Measurements from ENCODE around the gene SRSF9. TPM values are rescaled to one million over a fixed set of nuclear protein-coding genes. Genes with fewer than 3 reads are reported as not detected.
A peak's percentile ranks its signal among the peaks of the same experiment; 100 is the strongest.
"Not testable (repeated sequence)": the region's sequence is repeated elsewhere in the genome, so short reads cannot be mapped to it uniquely, and the experiment has no call there.

Gene SRSF9
- total and polyA plus RNA-seq, 2 donors: 152 to 178 TPM

GRCh38 chr12:120446844-120447178, 22.7 kb downstream of the SRSF9 start:
- Histone ChIP-seq H3K27ac (ENCODE audit: low read depth in 1 of 2, low read length in 1 of 2) (peak overlapping the region; percentile 79 to 90), H3K4me3 (ENCODE audit: low read length in 2 of 2) (peak overlapping the region; percentile 94 to 96), H3K4me1 (ENCODE audit: control insufficient read depth in 2 of 2, insufficient read depth in 2 of 2, low read length in 2 of 2) (peaks cover 4 to 22% of the 10 kb centered on the region in 2 donors), H3K36me3 (ENCODE audit: control insufficient read depth in 2 of 2, insufficient read depth in 2 of 2, low read length in 1 of 2) (peaks cover 21 to 42% of the 10 kb centered on the region in 2 donors)
- H3K9me3 ChIP-seq (ENCODE audit: control insufficient read depth in 2 of 2, insufficient read depth in 1 of 2, low read length in 1 of 2); H3K27me3 ChIP-seq (ENCODE audit: control insufficient read depth in 2 of 2, insufficient read depth in 1 of 2, low read length in 1 of 2): not testable (repeated sequence)
- DNase-seq (ENCODE audit: low read depth in 6 of 9, low spot score in 9 of 9): peak in 1 of 9 donors; percentile 18
- WGBS: 9% methylated on average over 17 of the region's 17 CpGs

- H3K27ac ChIP-seq (ENCODE audit: low read depth in 1 of 2, low read length in 1 of 2): peak within 1 kb of the TSS; percentile 79 to 90
- WGBS: under 1% methylated on average over 73 of the region's 73 CpGs
- H3K9me3 ChIP-seq (ENCODE audit: control insufficient read depth in 2 of 2, insufficient read depth in 1 of 2, low read length in 1 of 2): peaks cover 0 to 2% of the 10 kb centered on the region in 2 donors
- H3K4me3 ChIP-seq (ENCODE audit: low read length in 2 of 2): peak within 1 kb of the TSS; percentile 94 to 96
- DNase-seq (ENCODE audit: low read depth in 6 of 9, low spot score in 9 of 9): peak in 7 of 9 donors; percentile 75 to 91 (median 86)
- H3K36me3 ChIP-seq (ENCODE audit: control insufficient read depth in 2 of 2, insufficient read depth in 2 of 2, low read length in 1 of 2): peaks cover 24 to 45% of the 10 kb centered on the region in 2 donors
- H3K4me1 ChIP-seq (ENCODE audit: control insufficient read depth in 2 of 2, insufficient read depth in 2 of 2, low read length in 2 of 2): peaks cover 4 to 22% of the 10 kb centered on the region in 2 donors
- H3K27me3 ChIP-seq (ENCODE audit: control insufficient read depth in 2 of 2, insufficient read depth in 1 of 2, low read length in 1 of 2): no peaks in the 10 kb centered on the region
Measured at GRCh38 chr12:120445911-120446843, 23.4 kb downstream of the SRSF9 start, which contains the start of the genes GATC and TRIAP1. Gene GATC, plus strand, starts transcription at chr12:120446444. Its CDS starts 37 bp downstream, at chr12:120446481. Gene TRIAP1, minus strand, starts transcription at chr12:120446384. Its CDS starts 12 bp downstream, at chr12:120446372.

GRCh38 chr12:120444676-120445075, 24.9 kb downstream of the SRSF9 start:
- Histone ChIP-seq H3K27ac (ENCODE audit: low read depth in 1 of 2, low read length in 1 of 2) (no peak overlapping the region), H3K9me3 (ENCODE audit: control insufficient read depth in 2 of 2, insufficient read depth in 1 of 2, low read length in 1 of 2) (peaks cover 0 to 2% of the 10 kb centered on the region in 2 donors), H3K36me3 (ENCODE audit: control insufficient read depth in 2 of 2, insufficient read depth in 2 of 2, low read length in 1 of 2) (peaks cover 23 to 48% of the 10 kb centered on the region in 2 donors), H3K27me3 (ENCODE audit: control insufficient read depth in 2 of 2, insufficient read depth in 1 of 2, low read length in 1 of 2) (no peaks in the 10 kb centered on the region), H3K4me3 (ENCODE audit: low read length in 2 of 2) (no peak overlapping the region), H3K4me1 (ENCODE audit: control insufficient read depth in 2 of 2, insufficient read depth in 2 of 2, low read length in 2 of 2) (peaks cover 8 to 25% of the 10 kb centered on the region in 2 donors)
- no peak for DNase-seq (ENCODE audit: low read depth in 6 of 9, low spot score in 9 of 9)
- WGBS: 94% methylated on average over 2 of the region's 2 CpGs

GRCh38 chr12:120439646-120440247, 29.8 kb downstream of the SRSF9 start:
- Histone ChIP-seq H3K9me3 (ENCODE audit: control insufficient read depth in 2 of 2, insufficient read depth in 1 of 2, low read length in 1 of 2) (no peaks in the 10 kb centered on the region), H3K27ac (ENCODE audit: low read depth in 1 of 2, low read length in 1 of 2) (no peak overlapping the region), H3K27me3 (ENCODE audit: control insufficient read depth in 2 of 2, insufficient read depth in 1 of 2, low read length in 1 of 2) (no peaks in the 10 kb centered on the region), H3K36me3 (ENCODE audit: control insufficient read depth in 2 of 2, insufficient read depth in 2 of 2, low read length in 1 of 2) (peaks cover 11 to 43% of the 10 kb centered on the region in 2 donors), H3K4me1 (ENCODE audit: control insufficient read depth in 2 of 2, insufficient read depth in 2 of 2, low read length in 2 of 2) (peaks cover 17 to 22% of the 10 kb centered on the region in 2 donors), H3K4me3 (ENCODE audit: low read length in 2 of 2) (no peak overlapping the region)
- WGBS: 17% methylated on average over 6 of the region's 6 CpGs
- peak in 8 of 9 donors; percentile 42 to 86 (median 76) for DNase-seq (ENCODE audit: low read depth in 6 of 9, low spot score in 9 of 9)

- H3K36me3 ChIP-seq (ENCODE audit: control insufficient read depth in 2 of 2, insufficient read depth in 2 of 2, low read length in 1 of 2): peaks cover 11 to 32% of the 10 kb centered on the region in 2 donors
- no peaks in the 10 kb centered on the region for H3K9me3 ChIP-seq (ENCODE audit: control insufficient read depth in 2 of 2, insufficient read depth in 1 of 2, low read length in 1 of 2)
- peak overlapping the region in 1 of 2 donors; percentile 89 for H3K27ac ChIP-seq (ENCODE audit: low read depth in 1 of 2, low read length in 1 of 2)
- peak in 1 of 9 donors; percentile 23 for DNase-seq (ENCODE audit: low read depth in 6 of 9, low spot score in 9 of 9)
- peaks cover 17 to 22% of the 10 kb centered on the region in 2 donors for H3K4me1 ChIP-seq (ENCODE audit: control insufficient read depth in 2 of 2, insufficient read depth in 2 of 2, low read length in 2 of 2)
- 54% methylated on average over 17 of the region's 17 CpGs for WGBS
- H3K4me3 ChIP-seq (ENCODE audit: low read length in 2 of 2): peak overlapping the region; percentile 84 to 94
- H3K27me3 ChIP-seq (ENCODE audit: control insufficient read depth in 2 of 2, insufficient read depth in 1 of 2, low read length in 1 of 2): no peaks in the 10 kb centered on the region
Measured at GRCh38 chr12:120438495-120439198, 30.9 kb downstream of the SRSF9 start.

- peak within 1 kb of the TSS; percentile 89 to 96 for H3K27ac ChIP-seq (ENCODE audit: low read depth in 1 of 2, low read length in 1 of 2)
- H3K4me1 ChIP-seq (ENCODE audit: control insufficient read depth in 2 of 2, insufficient read depth in 2 of 2, low read length in 2 of 2): peaks cover 17 to 22% of the 10 kb centered on the region in 2 donors
- DNase-seq (ENCODE audit: low read depth in 6 of 9, low spot score in 9 of 9): peak; percentile 90 to 100 (median 98)
- peak within 1 kb of the TSS; percentile 84 to 94 for H3K4me3 ChIP-seq (ENCODE audit: low read length in 2 of 2)
- WGBS: under 1% methylated on average over 59 of the region's 59 CpGs
- peaks cover 8 to 25% of the 10 kb centered on the region in 2 donors for H3K36me3 ChIP-seq (ENCODE audit: control insufficient read depth in 2 of 2, insufficient read depth in 2 of 2, low read length in 1 of 2)
- H3K27me3 ChIP-seq (ENCODE audit: control insufficient read depth in 2 of 2, insufficient read depth in 1 of 2, low read length in 1 of 2): no peaks in the 10 kb centered on the region
- H3K9me3 ChIP-seq (ENCODE audit: control insufficient read depth in 2 of 2, insufficient read depth in 1 of 2, low read length in 1 of 2): no peaks in the 10 kb centered on the region
Measured at GRCh38 chr12:120437735-120438494, 31.6 kb downstream of the SRSF9 start, which contains the start of gene COX6A1. Gene COX6A1, plus strand, starts transcription at chr12:120438113. Its CDS starts 14 bp downstream, at chr12:120438127.

GRCh38 chr12:120432772-120433525, 36.6 kb downstream of the SRSF9 start:
- Histone ChIP-seq H3K27me3 (ENCODE audit: control insufficient read depth in 2 of 2, insufficient read depth in 1 of 2, low read length in 1 of 2) (peaks cover 0 to 11% of the 10 kb centered on the region in 2 donors), H3K4me3 (ENCODE audit: low read length in 2 of 2) (no peak overlapping the region), H3K36me3 (ENCODE audit: control insufficient read depth in 2 of 2, insufficient read depth in 2 of 2, low read length in 1 of 2) (no peaks in the 10 kb centered on the region), H3K9me3 (ENCODE audit: control insufficient read depth in 2 of 2, insufficient read depth in 1 of 2, low read length in 1 of 2) (peaks cover 0 to 7% of the 10 kb centered on the region in 2 donors), H3K27ac (ENCODE audit: low read depth in 1 of 2, low read length in 1 of 2) (no peak overlapping the region), H3K4me1 (ENCODE audit: control insufficient read depth in 2 of 2, insufficient read depth in 2 of 2, low read length in 2 of 2) (peaks cover 0 to 5% of the 10 kb centered on the region in 2 donors)
- WGBS: 69% methylated on average over 10 of the region's 10 CpGs
- DNase-seq (ENCODE audit: low read depth in 6 of 9, low spot score in 9 of 9): no peak

All from thymus (tissue), 11 donors.